Cardiac muscle cell (in vitro differentiated cells and primary cell): ENCODE results near the gene C17orf113. TPM values are rescaled to one million over a fixed set of nuclear protein-coding genes. Genes with fewer than 3 reads are reported as not detected.
A peak's percentile ranks its signal among the peaks of the same experiment; 100 is the strongest.

Experiments used
- DNase-seq, 2 donors: peaks; one replicate each; pipeline versions ENCODE4 v3.0.0 to v3.0.0-alpha.2; 2010 to 2017; ENCODE audit warnings: low read depth in 1 of 2, low spot score in 1 of 2
- H3K27ac ChIP-seq: fragments of 200-600 bp; sonication (generic); 2 replicates; pipeline ENCODE4 v1.5.1; 2016
- H3K27me3 ChIP-seq: fragments of 200-600 bp; sonication (generic); 2 replicates; pipeline ENCODE4 v1.6.0; 2016; ENCODE audit warnings: control low read depth
- H3K36me3 ChIP-seq: fragments of 200-600 bp; sonication (generic); 2 replicates; pipeline ENCODE4 v1.5.1; 2016; ENCODE audit warnings: control low read depth
- H3K4me1 ChIP-seq: fragments of 200-600 bp; sonication (generic); 2 replicates; pipeline ENCODE4 v1.8.1; 2017; ENCODE audit warnings: low read depth, mild to moderate bottlenecking, mixed run types
- H3K4me3 ChIP-seq: fragments of 200-600 bp; sonication (generic); 2 replicates; pipeline ENCODE4 v1.5.1; 2016; ENCODE audit warnings: mild to moderate bottlenecking
- H3K9me3 ChIP-seq: fragments of 200-600 bp; sonication (generic); 2 replicates; pipeline ENCODE4 v1.5.1; 2017; ENCODE audit warnings: low read depth, mild to moderate bottlenecking, control low read depth
- CTCF ChIP-seq: IDR thresholded peaks from 2 replicates; pipeline ENCODE4 v1.5.1; 2012; ENCODE audit warnings: low read depth, mild to moderate bottlenecking, low read length
- polyA plus RNA-seq: library from polyadenylated mRNA; unstranded; fragments of >200 nt; fragmentation: Nextera tagmentation; extraction: Ambion mirVana; gene quantifications from 2 replicates; pipeline ENCODE4 v1.2.1, GENCODE V29; 2016
- total RNA-seq: library from RNA; depleted of rRNA; stranded (reverse); fragments of >200 nt; gene quantifications from 2 replicates; pipeline ENCODE4 v1.2.3, GENCODE V29; 2016

The C17orf113 gene
- total and polyA plus RNA-seq, 2 experiments from 2014 or later, result 4.7 to 7.6 TPM

DNA sequence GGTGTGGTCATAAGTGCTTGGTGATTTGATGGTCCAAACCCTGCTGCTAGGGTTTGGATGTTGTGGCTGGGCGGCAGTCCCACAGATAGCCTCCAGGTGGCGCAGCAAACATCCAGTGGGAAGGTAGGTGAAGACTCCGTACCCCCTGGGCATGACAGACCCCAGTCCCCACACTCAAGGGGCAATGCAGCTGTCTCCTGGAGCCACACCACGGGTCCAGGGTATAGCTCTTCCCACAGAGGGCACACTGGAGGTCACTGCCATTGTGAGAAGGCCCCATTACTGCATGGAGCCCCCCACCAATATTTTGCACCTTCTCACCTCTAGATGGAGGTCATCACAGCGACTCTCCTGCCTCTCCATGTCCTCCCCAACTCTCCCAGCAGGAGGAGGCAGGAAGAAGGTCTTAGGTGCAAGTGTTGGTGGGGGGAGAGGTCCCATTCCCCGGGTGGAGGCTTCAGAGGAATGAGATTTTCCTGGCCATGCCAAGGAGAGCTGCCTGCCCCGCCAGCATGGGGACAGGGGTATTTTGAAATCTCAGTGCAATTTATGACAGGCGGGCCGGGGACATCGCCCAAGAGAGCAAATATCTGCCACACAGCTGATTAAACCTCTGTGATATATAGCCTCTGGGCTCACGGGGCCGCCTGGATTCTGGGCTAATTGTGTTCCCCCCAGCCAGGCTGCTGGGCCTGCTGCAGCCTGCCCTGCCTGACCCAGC is 17.1 kb upstream of the C17orf113 start:
- DNase-seq, result peak; percentile 56 to 68
- Histone ChIP-seq H3K9me3 (no peaks in the 10 kb centered on the region), H3K4me3 (no peak overlapping the region), H3K27me3 (peaks cover 12% of the 10 kb centered on the region), H3K27ac (no peak overlapping the region), H3K4me1 (peaks cover 4% of the 10 kb centered on the region), H3K36me3 (no peaks in the 10 kb centered on the region)
- TF ChIP-seq CTCF, result peak; percentile 96

DNA sequence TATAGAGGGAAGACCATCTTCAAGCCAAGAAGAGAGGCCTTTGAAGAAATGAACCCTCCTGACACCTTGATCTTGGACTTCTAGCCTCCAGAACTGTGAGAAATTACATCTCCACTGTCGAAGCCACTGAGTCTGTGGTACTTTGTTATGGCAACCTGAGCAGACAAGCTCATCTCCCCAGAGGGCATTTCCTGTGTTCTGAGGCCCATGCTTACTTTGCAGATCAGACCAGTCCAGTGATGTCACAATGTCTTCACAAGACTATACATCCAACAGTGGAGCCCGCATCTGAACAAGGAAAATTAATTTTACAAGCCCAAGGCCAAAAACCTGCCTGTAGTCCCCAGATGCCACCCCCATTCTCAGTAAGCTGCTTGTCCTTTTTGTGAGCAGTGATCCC is 14.8 kb upstream of the C17orf113 start:
- Histone ChIP-seq H3K4me3 (no peak overlapping the region), H3K36me3 (no peaks in the 10 kb centered on the region), H3K27ac (no peak overlapping the region), H3K4me1 (peaks cover 4% of the 10 kb centered on the region), H3K27me3 (no peaks in the 10 kb centered on the region), H3K9me3 (no peaks in the 10 kb centered on the region)
- TF ChIP-seq CTCF, result no peak
- no peak for DNase-seq

DNA sequence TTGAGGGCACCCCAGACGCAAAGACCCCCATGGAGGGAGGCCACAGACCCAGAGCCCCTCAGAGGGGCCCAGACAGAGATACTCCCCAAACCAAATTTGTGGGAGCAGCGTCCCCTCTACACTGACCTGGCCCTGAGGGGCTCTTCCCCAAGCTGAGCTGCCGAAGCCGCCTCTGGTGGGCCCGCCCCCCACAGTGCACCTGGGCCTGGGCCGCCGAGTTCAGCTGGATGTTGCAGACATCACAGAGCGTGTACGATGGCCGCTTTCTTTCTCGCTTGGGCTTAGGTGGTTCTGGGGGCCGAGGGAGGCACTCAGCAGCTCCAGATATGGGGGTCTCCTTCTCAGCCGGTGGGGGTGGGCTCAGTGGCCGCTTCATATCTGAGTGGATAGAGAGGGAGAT is 12.3 kb upstream of the C17orf113 start:
- Histone ChIP-seq H3K36me3 (no peaks in the 10 kb centered on the region), H3K4me3 (no peak overlapping the region), H3K9me3 (no peaks in the 10 kb centered on the region), H3K27me3 (no peaks in the 10 kb centered on the region), H3K27ac (no peak overlapping the region), H3K4me1 (peaks cover 4% of the 10 kb centered on the region)
- TF ChIP-seq CTCF, result no peak
- no peak for DNase-seq

DNA sequence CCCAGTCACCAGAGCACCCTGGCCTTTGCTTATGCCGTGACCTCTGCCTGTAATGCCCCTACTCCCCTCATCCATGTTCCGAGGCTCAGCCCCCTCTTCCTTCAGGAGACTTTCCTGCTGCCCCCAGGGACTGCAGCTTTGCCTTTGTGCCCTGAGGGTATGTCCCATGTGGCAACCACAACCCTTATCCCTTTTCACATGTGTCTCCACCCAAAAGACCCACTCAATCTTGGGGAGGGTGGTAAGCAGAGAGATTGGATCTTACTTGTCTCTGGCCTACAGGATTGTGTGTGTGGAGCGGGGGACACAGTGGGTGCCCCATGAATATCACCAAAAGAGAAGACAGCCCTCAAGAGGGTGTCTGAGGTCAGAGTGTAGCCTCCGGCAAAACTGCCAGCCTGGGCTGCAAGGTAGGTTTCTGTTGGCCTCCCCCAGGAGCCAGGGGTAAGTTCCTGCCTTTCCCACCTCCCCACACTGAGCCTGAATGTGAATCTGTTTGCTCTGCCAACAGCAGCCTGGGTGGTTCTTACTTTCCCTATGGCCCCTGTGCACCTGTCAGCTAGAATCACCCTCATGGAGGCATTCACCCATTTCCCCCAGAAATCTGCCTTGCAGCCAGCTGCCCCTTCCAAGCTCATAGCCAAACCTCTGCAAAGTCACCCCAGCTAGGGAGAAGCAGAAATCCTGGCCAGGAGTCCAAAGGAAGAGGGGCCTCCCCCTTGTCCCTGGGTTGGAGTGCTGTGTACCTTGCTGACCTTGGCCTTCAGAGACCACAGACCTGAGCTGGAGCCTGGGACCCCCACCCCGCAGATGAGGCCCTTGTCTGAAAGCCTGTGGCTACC is 11.5 kb upstream of the C17orf113 start:
- Histone ChIP-seq H3K27ac (no peak overlapping the region), H3K4me1 (peaks cover 4% of the 10 kb centered on the region), H3K4me3 (no peak overlapping the region), H3K9me3 (no peaks in the 10 kb centered on the region), H3K36me3 (no peaks in the 10 kb centered on the region), H3K27me3 (no peaks in the 10 kb centered on the region)
- TF ChIP-seq CTCF, result no peak
- no peak for DNase-seq

GRCh38 chr17:42060231-42060630 is 9.8 kb upstream of the C17orf113 start:
- no peaks in the 10 kb centered on the region for H3K36me3 ChIP-seq
- no peak overlapping the region for H3K27ac ChIP-seq
- peaks cover 4% of the 10 kb centered on the region for H3K4me1 ChIP-seq
- H3K27me3 ChIP-seq, result no peaks in the 10 kb centered on the region
- no peak for DNase-seq
- no peak for TF ChIP-seq CTCF
- no peaks in the 10 kb centered on the region for H3K9me3 ChIP-seq
- H3K4me3 ChIP-seq, result no peak overlapping the region
